HG02938 (cell line): ENCODE measurements around the gene SMARCC1.

Experiments
- ATAC-seq: cut with Tn5 transposase; IDR thresholded peaks from one replicate; pipeline ENCODE4 v1.9.1; 2021; ENCODE audit warnings: mild to moderate bottlenecking, moderate library complexity; ENCODE audit not compliant: unreplicated experiment

The SMARCC1 gene

DNA sequence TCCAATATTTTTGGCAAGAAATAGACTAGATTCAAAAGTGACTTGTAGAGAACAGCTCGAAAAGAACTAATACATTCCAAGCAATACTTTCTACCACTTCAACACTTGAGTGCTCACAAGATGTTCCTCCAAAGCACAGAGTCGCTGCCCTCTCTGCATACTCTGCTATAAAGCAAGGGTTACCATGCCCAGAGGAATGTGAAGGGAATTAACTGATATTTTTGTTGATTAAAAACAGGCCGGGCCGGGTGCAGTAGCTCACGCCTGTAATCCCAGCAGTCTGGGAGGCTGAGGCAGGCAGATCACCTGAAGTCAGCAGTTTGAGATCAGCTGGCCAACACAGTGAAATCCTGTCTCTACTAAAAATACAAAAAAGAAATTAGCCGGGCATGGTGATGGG, 145.5 kb downstream of the SMARCC1 start:
- ATAC-seq = no peak

DNA sequence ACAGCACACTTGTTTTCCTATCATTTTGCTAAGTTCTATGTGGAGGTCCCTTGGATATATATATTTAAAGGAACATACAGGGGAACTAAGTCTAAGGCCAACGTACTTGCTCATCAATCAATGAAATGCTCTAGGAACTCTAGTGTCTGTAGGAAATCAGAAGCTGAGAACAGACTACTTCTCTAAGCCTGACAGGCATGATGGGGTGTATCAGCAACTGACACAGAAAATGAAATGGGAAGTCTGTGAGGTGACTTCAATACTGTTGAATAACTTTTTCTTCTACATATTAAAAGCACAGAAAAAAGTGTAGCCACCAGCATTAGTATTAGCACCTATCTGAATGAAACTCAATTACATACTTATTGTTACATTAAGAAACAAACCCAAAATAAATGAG, 146.2 kb downstream of the SMARCC1 start:
- no peak for ATAC-seq

DNA sequence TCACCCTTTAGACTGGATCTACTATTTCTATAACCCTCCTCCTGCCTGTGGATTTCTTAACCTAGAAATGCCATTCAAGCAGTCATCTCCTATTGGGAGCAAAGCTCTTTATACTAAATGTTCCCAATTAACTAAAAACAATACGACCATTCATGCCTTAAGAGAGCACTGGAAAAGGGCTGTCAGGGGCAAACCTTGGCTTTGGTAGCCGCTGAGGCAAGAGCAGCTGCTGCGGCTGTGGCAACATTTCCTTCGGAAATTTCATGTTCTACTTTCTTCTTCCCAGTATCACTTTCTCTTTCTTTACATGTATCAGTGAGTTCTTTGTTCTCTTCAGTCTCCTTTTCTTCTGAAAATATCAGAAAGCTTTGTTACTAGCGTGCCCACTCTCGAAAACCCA, 146.7 kb downstream of the SMARCC1 start:
- ATAC-seq = no peak

DNA sequence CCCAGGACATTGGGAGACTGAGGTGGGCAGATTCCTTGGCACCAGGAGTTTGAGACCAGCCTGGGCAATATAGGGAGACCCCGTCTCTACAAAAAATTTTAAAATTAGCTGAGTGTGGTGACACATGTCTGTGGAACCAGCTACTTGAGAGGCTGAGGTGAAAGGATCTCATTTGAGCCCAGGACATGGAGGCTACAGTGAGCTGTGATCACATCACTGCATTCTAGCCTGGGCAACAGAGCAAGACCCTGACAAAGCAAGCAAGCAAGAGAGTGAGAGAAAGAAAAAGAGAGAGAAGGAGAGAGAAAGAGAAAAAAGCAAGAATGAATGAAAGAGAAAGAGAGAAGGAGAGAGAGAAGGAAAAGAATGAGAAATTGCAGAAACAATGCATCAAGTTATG, 150.9 kb downstream of the SMARCC1 start:
- no peak for ATAC-seq

DNA sequence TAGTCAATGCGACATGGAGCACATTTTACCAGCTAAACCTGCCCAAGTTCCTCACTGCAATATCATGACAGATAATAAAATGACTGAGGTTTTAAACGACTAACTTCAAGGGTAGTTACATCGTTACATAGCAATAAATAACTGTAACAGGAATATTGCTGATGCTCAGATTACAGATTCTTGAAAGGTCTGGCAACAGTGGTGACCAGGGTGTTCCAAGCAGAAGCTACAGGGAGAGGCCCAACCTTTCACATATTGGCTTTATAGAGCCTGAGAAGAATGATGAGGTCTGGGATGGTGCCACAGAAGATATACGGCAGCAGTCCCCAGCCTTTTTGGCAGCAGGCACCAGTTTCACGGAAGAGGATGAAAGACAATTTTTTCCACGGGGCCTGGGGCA, 151.9 kb downstream of the SMARCC1 start:
- no peak for ATAC-seq

DNA sequence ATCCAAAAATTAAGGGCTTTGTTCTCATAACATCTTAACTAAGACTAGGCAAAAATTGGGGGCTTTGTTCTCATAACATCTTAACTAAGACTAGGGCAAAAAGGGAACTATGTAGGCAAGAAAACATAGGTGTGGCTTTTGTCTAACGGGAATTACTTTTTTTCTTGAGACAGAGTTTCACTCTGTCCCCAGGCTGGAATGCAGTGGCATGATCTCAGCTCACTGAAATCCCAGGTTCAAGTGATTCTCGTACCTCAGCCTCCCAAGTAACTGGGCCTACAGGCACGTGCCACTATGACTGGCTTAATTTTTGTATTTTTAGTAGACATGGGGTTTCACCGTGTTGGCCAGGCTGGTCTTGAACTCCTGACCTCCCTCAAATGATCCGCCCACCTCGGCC, 153.3 kb downstream of the SMARCC1 start:
- ATAC-seq = no peak

DNA sequence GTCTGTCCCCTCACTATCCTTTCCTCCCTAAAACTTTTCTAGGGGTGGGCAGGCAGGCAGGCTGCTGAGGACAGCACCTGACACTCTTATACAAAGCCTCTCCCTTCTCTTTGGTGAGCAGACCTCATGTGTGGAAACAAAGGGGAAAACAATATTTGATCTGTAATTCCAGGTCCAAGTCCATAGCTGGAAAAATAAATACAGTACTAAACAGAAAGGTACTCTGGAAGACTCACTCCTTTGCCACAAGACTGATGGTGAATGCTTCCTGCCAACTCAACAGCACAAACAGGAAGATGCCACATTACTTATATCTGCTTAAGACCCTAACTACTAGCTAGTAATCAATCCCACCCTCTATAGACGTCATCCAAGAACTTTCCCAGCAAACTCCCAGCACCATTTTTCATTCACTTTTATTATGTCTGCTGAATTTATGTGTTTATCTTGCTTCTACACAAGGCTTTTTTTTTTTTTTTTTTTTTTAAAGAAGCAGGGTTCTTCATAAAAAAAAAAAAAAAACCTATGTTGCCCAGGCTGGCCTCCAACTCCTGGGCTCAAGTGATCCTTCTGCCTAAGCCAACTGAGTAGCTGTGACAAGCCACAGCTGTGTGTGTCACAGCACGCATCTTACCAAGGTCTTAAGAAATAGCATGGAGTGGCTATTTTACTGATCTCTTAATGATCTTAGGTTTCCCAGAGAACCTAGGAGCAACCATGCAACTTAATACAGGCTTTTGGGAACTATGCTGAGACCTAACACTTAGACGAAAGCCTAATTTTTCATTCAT, 158.8 kb downstream of the SMARCC1 start:
- ATAC-seq = no peak

DNA sequence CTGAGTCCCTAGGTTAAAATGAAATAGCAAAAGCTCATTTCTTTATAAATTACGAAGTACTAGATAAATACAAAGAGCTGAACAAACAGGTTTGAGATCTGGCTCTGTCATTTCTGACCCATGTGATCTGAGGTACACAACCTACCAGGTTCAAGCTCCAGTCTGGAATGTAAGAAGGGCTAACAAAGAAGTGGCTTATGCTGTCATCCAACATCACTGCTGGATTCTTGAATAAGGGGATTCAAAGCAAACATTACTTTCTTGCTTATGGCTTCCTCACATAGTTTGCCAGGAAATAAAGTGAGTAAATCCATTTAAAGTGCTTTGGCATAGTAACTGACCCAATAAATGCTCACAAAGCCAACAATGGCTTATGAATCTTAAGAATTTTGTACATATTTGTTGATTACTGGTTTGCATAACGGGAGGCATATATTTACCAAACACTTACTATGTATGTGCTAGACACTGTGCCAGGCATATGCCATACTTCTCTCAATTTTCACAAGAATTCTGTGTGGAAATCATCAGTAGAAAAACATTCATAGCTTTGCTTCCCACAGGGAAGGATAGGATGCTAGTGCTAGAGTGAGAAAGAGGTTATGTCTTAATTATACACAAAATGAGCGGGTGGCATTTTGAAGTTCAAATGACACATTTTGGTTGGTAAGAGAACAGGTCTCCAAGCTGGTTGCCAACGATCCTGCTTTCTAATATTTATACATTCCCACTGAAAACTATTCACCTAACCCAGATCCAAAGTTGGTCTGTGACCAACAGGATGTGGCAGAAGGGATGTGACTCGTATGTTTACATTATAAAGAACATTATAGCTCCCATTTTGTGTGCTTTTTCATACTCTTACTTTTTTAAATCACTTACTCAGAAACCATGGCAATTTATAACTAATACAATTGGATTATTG, 164.3 kb downstream of the SMARCC1 start:
- no peak for ATAC-seq

DNA sequence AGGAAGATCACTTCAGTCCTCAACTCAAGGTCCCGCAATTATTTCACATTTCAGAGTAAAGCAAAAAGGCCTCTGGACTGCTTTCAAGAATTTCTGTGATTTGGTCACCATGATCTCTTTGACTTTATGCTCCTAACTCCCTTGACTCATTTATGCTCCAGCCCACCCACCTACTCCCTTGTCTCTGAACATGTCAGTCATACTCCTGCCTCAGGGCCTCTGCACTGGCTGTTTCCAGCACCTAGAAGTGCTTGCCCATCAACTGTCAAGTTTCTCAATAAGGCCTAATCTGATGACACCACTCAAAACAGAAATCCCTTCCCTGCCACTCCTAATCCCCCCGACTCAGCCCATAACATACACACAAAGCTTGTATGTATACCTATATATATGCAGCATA, 166.9 kb downstream of the SMARCC1 start:
- no peak for ATAC-seq

DNA sequence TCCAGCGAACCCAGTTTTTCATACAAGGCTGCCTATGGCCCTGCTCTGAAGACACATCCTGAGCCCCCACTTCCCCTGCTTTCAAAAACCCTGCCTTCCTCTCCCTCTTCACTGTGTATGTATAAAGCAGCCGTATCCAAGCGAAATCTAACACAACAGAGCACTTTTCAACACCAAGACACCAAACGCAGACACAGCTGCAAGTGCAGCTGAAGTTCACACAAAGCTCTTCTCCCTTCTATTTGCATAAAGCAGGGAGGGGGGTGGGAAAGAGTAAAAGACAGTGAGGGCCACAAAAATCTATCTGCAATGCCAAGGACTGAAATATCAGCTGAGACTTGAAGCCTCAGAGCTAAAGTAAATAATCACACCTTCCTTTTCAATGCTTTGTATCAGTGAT, 168.0 kb downstream of the SMARCC1 start:
- no peak for ATAC-seq

DNA sequence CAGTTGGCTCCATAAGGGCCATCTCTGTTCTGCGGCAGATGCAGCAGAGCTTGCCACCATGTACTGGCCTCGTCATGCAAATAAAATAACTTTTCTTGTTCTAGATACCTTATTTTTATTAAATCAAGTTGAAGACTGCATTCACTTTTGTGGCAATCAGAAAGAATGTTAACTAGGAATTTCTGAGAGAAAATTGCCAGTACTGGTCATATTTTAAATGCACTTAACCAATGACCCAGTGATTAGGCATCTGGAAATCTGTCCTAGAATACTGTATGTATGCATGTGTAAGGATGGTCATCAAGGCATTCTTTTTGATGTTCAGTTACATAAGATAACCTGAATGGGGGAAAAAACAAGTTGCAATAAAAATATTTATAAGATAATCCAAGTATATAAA, 168.8 kb downstream of the SMARCC1 start:
- no peak for ATAC-seq

DNA sequence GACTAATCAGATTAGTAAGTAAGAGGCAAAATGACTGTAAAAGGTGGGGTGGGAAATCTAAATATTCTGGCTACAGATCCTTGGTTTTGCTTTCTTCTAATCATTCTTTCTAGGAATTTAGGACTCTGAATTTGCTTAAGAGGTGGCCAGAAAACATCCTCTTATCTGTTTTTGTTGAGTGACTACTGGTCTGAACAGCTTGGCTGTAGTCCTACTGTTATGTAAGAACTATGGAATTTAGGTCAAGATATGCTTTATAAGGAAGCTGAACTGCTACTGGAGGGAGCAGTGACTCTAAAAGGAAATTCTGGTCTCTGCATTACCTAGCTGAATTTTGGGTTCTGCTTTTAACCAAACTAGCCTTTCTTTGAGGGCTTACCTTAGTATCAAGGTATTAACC, 169.5 kb downstream of the SMARCC1 start:
- no peak for ATAC-seq

DNA sequence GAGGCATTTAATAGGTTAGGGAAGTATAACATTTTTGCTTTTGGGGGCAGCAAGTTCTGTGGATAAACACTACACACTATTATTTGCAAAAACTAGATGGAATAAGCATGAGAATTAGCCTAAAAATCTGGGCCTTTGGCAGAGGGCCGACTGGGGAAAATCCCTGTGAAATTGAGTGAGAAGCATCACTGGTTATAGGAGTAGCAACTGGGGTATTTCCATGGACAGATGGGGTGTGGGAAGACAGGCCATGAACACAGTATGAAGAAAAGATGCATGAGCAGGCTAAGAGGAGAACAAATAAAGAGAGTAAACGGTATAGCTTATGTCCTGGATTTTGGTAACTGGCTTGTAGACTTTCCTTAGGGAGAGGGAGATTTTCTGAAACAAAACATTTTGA, 170.1 kb downstream of the SMARCC1 start:
- no peak for ATAC-seq

DNA sequence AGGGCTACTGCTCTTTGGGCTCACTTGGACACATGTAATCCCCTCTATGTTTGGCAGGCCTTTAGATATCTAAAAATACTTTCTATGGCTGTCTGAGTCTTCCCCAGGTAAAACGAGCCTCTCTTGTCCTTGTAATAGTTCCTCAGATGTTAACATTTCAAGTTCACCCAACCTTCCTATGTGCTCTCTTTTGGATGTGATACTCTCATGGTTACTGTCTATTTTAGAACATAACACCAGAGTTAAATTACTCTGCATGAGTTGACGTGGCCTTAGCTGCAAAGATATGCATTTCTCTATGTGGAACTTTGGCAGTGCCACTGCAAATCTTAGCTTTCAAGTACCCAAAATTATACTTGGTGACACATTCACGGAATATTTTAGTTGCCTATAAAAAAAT, 171.1 kb downstream of the SMARCC1 start:
- no peak for ATAC-seq

DNA sequence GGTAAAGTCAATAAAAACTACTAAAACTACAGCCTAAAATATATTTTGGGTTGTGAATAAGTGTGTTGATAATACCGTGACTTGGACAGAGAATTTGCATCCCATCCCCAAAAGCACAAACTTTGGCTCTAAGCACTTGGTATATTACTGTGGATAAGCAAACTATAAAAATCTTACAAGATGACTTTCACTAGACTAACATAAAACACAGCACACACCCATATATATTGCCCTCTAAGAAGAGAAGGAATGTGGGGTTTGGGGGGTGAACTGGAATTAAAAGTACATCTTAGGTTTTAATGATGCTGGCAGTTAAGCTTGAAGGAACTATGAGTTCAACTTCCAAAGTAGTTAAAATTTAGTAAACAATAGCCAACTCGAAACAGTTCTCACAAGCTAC, 174.4 kb downstream of the SMARCC1 start:
- ATAC-seq = no peak

DNA sequence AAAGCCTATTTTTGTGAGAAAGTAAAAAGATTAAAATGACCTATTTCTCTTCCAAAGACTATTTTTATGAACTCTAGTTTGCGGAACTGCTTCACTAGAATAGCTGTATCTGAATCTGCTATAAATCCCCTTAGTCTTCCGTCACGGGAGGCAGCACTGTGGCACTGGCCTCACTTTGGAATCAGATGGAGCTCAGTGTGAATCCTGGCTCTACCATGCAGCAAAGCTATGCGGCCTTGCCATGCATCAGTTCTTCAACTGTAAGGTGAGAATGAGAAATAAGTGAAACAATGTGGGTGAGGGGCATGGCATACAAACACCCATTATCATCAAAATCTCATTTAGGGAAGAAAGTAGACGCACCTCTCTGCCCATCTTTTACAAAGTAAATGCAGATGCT, 175.5 kb downstream of the SMARCC1 start:
- no peak for ATAC-seq

DNA sequence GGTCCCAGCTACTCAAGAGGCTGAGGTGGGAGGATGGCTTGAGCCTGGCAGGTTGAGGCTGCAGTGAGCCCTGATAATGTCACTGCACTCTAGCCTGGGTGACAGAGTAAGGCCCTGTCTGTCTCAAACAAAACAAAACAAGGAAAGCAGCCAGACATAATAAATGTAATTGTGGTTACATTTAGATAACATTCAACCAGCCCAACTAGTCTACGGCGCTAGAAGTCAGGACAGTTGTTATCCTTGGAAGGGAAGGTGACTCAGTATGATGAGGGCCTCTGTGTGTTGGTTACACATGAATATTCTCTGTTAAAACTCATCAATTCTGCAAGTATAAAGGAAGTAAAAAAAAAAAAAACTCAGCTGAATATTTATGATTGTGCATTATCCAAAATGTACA, 176.0 kb downstream of the SMARCC1 start:
- ATAC-seq = no peak

DNA sequence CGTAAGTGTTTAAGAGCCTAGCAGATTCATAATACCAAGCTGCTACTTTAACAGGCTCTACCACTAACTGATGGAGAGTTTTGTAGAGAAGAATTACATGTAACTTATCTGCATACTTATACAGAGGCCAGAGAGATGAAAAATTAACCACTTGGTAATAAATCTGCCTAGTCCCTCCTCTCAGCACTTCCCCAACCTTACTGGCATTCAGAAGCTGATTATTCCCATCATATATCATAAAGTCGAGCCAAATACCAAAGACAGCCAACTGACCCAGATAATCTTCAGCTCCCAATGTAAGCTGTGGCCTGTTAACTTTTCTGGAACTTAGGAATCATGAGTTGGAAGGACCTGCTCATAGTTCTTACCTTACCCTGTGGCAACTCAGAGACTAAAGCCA, 177.5 kb downstream of the SMARCC1 start:
- ATAC-seq = no peak

DNA sequence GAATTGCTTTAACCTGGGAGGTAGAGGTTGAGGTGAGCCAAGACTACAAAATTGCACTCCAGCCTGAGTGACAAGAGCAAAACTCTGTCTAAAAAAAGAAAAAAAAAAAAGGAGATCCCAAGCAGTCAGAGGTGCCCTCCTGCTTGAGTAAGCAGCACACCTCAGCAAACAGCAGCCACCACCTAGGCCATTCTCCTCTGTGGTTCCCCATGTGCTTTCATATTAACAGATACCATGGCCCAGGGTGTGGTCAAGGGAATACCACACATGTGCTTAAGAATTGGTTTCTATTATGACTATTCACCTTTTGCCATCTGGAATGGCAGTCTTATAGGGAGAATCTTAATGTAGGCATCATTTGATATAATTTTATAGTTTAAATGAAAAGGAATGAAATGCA, 178.4 kb downstream of the SMARCC1 start:
- ATAC-seq = no peak

DNA sequence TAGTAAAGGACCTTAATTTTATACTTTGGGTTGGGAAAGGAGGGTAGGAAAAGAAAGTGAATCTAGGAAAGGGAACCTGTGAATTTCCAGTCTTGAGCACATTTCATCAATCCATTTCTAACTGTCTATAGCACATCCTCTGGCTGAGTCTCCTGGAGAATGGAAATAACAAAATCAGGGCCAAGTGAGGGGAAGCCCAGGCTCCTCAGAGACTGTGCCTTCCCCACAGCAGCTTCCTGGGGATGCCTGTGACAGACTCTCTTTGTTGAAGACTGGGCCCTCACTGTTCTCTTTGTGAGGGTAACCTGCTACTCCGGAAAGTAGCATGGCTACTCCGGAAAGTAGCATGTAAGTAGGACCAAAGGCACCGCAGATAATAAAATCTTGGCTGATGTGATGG, 180.4 kb downstream of the SMARCC1 start:
- no peak for ATAC-seq

DNA sequence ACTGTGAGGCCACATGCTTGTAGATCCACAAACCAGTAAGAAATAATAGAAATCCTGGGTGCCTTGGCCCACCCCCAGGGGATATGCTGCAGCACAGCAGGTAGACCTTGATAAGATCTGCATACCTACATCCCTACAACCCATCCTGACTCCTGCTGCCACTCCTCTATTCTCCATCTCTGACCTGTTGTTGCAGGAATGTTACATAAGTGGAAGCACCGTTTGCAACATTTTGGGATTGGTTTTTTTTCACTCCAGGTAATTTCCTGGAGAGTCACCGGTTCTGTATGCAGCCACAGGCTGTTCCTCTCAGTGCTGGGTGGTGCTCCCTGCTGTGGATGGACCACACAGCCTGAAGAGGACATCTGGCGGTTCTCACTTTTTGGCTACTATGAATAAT, 186.9 kb downstream of the SMARCC1 start:
- no peak for ATAC-seq

DNA sequence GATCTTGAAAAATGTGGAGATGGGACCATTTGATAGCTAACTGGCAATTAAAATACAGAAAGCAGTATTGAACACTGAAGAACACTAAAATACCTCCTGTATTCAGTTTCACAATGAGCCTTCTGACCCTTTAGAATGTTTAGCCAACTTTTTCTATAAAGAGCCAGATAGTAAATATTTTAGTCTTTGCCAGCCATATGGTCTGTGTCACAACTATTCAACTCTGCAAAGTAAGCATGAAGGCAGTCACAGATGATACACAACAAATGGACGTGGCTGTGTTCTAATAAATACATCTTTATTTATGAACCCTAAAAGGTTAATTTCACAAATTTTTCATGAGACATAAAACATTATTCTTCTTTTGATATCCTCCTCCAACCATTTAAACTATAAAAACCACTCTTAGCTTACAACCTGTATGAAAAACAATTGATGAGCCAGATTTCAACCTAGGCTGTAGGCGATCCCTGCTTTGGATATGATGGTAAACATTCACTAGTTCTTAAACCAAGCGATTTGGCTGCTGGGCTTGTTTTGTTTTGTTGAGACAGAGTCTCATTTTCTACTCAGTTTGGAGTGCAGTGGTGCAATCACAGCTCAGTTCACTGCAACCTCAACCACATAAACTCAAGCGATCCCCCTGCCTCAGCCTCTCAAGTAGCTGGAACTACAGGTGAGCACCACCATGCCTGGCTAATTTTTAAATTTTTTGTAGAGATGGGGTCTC, 189.5 kb downstream of the SMARCC1 start:
- no peak for ATAC-seq
